ENCODE measurements around the gene CLASP2.

- no peak for TF ChIP-seq CTCF (IDR thresholded peaks at IDR 0.05)
- no peak for TF ChIP-seq POLR2A (IDR thresholded peaks at IDR 0.05)
- no peak for TF ChIP-seq EP300 (IDR thresholded peaks at IDR 0.05)
Observed at GRCh38 chr3:33613041-33613440, 105.0 kb downstream of the CLASP2 start.
